GM19438 (cell line): Measurements from ENCODE around the gene CELF2.
A peak's percentile ranks its signal among the peaks of the same experiment; 100 is the strongest.
"Not testable (repeated sequence)": the region's sequence is repeated elsewhere in the genome, so short reads cannot be mapped to it uniquely, and the experiment has no call there.

Experiments
- ATAC-seq: cut with Tn5 transposase; IDR thresholded peaks from one replicate; pipeline ENCODE4 v1.9.1; 2021; ENCODE audit warnings: low read depth; ENCODE audit not compliant: unreplicated experiment

CELF2 gene

GRCh38 chr10:11119843-11120242, 102.2 kb downstream of the CELF2 start:
- no peak for ATAC-seq

- no peak for ATAC-seq
These were observed 103.0 kb downstream of the CELF2 start for GRCh38 chr10:11120711-11121110.

DNA sequence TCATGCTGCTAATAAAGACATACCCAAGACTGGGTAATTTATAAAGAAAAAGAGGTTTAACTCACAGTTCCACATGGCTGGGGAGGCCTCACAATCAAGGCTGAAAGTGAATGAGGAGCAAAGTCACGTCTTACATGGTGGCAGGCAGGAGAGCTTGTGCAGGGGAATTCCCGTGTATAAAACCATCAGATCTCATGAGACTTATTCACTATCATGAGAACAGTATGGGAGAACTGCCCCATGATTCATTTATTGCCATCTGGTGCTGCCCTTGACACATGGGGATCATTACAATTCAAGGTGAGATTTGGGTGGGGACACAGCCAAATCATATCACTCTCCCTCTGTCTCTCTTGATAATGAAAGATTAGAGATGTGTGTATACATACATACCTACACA, 106.2 kb downstream of the CELF2 start:
- ATAC-seq: not testable (repeated sequence)

- no peak for ATAC-seq
These were observed 107.3 kb downstream of the CELF2 start for GRCh38 chr10:11125004-11125403.

GRCh38 chr10:11127017-11127416, 109.3 kb downstream of the CELF2 start:
- ATAC-seq: not testable (repeated sequence)

- no peak for ATAC-seq
These were observed 113.5 kb downstream of the CELF2 start for GRCh38 chr10:11131112-11131639.

DNA sequence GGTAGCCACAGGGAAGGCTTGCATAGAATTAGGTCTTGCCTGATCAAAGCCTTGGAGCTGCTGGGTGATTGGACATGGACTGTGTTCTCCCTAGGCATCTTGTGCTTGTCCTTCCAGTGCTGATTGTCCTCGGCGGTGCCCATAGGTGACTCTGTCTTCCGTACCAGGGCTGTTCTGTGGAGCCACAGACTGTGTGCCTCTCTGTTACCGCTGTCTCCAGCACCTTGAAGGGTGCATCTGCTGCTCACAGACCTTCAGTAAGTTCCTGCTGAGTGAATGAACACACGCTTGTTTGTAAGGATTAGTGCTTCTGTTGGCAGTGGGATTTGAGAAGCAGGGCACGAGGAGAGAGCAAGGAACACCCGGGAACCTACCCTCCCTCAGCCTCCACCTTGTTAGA, 116.7 kb downstream of the CELF2 start:
- ATAC-seq: no peak

DNA sequence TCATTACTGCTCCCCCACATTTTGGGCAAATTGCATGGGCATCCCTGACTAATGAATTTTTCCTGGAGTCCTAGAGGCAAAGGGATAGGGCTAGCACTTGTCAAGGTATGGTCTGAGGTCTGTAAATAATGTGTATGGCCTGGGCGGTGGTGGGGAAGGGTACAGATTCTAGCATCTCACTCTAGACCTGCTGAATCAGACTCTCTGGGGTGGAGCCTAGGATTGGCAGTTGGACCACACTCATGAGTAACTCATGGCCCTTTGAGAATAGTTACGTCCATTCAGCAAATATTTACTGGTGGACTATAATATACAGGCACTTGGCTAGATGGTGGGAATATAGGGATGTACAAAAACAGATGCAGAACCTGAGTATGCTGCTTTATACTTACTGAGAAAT, 118.0 kb downstream of the CELF2 start:
- no peak for ATAC-seq

DNA sequence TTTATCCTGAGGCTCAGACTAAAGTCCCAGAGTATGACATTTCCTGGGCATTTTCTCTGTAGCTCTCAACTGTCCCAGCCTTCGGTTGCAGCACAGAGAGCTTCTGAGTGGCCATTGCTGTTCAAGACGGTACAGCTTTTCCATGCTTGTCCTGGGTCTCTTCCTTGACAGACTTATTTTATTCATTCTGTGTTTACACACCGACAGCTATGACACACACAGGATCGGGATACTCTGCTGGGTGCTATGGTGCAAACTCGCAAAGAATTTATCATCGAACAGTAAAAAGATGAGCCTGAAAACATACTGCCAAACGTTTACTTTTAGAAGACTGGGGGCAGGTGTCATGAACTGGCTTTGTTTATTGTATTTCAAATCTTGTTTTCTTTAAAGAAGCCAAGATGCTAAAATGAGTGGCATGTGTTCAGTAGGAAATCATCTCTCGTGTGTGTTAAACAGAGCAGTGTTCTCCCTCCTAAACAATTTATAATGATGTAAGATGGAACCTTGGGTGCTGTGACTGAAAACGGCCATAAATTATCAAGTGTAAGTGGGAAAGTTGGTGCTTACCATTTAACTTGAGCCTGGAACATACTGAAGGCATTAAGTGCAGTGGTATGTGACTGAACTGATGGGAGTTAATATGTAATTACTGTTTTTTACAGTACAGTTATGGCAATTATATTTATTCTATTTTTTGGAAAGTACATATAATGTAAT, 120.8 kb downstream of the CELF2 start:
- ATAC-seq: no peak

DNA sequence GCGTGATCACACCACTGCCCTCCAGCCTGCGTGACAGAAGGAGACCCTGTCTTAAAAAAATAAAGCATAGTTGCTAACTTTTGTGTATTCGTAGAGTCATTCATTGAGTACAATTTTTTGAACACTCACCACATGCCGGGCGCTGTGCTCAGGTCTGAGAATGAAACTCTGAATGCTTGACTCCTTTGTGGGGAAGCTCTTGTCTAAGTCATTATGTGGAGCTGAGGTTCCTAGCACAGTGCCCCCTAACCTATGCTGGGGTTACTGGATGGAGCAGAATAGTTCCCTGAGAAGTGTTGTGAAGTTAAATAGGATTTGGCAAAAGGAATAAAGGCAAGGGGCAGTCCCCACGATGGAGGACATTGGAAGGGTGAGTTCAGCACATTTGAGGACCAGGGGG, 123.3 kb downstream of the CELF2 start:
- ATAC-seq: no peak

DNA sequence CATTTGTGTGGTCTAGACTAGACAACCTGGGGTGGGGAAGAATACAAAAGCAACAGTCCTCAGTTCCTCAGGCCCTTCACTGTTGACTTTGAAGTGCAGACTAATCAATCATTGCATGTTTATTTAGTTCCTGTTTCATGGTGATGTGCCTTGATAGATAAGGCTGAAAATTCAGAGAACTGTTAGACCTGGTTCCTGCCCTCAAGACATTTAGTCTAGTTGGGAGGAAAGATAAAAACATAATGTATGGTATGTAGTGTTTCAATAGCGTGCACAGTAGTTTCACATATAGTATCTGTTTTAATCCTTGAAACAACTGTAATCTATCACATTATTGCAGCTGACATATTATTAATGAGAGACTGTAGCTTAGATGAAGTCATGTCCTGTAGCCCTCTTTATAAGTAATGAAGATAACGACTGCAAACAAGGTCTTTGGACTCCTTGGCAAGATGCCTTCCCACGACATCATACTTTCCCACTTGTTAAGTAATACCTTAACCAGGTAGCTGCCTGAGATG, 124.0 kb downstream of the CELF2 start:
- ATAC-seq: no peak

DNA sequence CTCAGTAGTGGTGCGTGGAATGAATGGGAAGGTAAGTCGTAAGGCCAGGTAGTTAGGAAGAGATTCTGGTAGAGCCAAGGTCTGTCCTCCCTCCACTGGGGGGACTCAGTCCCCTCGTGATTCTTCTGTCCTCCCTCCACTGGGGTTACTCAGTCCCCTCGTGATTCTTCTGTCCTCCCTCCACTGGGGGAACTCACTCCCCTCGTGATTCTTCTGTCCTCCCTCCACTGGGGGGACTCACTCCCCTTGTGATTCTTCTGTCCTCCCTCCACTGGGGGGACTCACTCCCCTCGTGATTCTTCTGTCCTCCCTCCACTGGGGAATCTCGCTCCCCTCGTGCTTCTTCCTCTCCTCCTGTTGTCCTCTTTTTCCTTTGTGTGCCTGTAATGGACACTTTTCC, 125.1 kb downstream of the CELF2 start:
- no peak for ATAC-seq

- ATAC-seq: no peak
These were observed 125.6 kb downstream of the CELF2 start for GRCh38 chr10:11143242-11143641.

- ATAC-seq: peak; percentile 33
These were observed 127.2 kb downstream of the CELF2 start for GRCh38 chr10:11144626-11145494.

DNA sequence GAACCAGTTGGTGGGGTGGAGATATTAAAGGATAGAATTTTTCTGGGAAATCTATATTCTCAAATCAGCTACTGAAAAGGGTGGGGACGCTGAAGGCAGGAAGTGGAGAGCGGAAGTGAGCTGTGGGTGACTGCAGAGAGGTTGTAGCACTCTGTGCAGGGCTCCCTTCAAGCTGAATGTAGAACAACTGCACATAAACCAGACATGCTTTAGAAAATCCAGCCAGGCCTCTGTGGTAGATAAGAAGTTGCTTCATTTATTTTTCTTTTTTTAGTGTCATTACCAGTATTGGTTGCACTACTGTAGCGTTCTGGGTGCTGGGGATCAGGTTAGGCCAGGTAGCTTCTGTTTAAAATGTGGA, 127.8 kb downstream of the CELF2 start:
- ATAC-seq: peak; percentile 91

DNA sequence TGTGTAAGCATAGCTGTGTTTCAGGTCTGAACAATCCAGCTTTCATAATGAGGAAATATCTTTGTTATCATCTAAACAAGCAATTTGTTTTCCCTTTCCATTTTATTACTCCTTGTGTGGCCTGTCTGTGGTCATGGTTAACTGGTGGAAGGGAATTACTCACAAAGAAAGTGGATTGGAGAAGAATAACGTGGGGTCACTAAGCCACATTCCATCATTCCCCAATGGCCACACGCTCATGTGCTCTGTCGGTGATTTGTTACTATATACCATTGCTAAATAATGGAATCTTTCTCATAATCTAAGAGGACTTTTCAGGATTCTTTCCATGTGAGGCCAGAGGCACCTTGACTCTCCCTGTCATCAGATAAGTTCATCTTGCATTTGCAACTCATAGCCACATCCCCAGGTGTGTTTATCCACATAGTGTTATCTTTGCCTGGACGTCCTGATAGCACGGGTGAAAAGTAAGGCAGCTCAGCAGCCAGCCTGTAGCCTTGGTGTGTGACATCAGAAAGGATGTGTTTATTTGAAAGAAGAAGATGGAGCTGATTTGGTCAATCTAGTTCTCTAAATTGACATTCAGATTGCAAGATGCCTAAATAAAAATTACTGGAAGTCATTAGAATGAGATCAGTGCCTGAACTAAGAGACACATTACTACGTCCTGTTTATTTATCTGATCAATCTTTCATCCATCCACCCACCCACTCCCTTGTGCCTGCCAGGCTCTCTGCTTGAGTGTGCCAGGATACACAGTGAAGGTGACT, 128.9 kb downstream of the CELF2 start:
- ATAC-seq: no peak

GRCh38 chr10:11147722-11148121, 130.1 kb downstream of the CELF2 start:
- ATAC-seq: no peak

GRCh38 chr10:11148142-11149028, 130.7 kb downstream of the CELF2 start:
- ATAC-seq: no peak

DNA sequence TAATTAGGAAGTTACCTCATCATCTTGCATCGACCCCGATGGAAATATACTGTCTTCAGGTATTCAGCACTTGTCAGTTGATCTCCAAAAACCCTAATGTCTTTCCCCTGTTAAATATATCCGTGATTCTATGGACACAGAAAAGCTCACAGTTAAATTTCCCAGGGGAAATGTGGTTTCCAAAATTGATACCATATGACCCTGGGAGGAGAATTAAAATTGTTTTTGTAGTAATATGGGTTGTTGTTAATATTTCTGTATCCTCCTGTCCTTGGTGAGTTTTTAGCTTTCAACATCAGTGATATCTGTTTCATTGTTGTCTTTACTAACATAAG, 132.1 kb downstream of the CELF2 start:
- no peak for ATAC-seq

- no peak for ATAC-seq
These were observed 132.6 kb downstream of the CELF2 start for GRCh38 chr10:11150231-11150731.
